Measurements from ENCODE around the gene NXNL2. TPM values are rescaled to one million over a fixed set of nuclear protein-coding genes. Genes with fewer than 3 reads are reported as not detected.

NXNL2 gene
- total RNA-seq (2022; extraction: Qiagen RNA extraction) = 0.44 to 1.2 TPM (median 0.74 TPM) in 5 replicates

DNA sequence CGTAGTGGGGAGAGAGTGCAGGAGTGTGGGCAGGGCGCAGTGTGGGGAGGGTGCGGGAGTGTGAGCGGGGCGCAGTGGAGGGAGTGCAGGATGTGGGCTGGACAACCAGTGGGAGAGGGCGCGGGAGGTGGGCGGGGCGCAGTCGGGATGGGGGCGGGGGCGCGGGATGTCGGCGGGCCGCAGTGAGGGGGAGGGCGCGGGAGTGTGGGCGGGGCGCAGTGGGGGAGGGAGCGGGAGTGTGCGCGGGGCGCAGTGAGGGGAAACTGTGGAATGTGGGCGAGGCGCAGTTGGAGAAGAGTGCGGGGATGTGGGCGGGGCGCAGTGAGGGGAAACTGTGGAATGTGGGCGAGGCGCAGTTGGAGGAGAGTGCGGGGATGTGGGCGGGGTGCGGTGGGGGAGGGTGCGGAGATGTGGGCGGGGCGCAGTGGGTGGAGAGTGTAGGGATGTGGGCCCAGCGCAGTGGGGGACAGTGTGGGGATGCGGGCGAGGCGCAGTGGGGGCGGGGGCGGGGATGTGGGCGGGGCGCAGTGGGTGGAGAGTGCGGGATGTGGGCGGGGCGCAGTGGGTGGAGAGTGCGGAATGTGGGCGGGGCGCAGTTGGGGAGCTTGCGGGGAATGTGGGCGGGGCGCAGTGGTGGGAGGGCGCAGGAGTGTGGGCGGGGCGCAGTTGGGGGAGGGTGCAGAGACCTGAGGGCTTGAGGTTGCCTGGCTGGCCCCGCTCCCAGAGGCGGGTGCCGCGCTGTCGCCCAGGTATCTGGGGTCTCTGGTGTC is at the start of gene NXNL2:
Gene NXNL2, plus strand, starts transcription at position 723 of the 770 bp plus-strand sequence. CDS start 257 bp downstream, outside the sequence.

Other genes starting within 250 kb of the NXNL2 start
- 32.5 to 51.6 TPM (median 38.9 TPM) in 5 replicates for gene SPIN1, start 146.7 kb upstream of the NXNL2 start, total RNA-seq (2022; extraction: Qiagen RNA extraction)

Measured in A549 treated with Hydrocortisone at 1 μM for 4 hours (cell line).